Lower lobe of right lung (tissue), 2 donors: ENCODE data around the gene SQSTM1. TPM values are rescaled to one million over a fixed set of nuclear protein-coding genes. Genes with fewer than 3 reads are reported as not detected.

Source experiments
- ATAC-seq, 2 donors: fragments of 200-7000 bp; cut with Tn5 transposase; one replicate each; pipeline ENCODE4 v1.9.1; 2020 to 2022; ENCODE audit warnings: mild to moderate bottlenecking in 2 of 2, moderate library complexity in 2 of 2
- DNase-seq: peaks from one replicate; pipeline ENCODE4 v3.0.0-alpha.2; 2020
- H3K27ac ChIP-seq: fragments of 200-600 bp; one replicate; pipeline ENCODE4 v1.8.0; 2022
- H3K27me3 ChIP-seq: fragments of 200-600 bp; one replicate; pipeline ENCODE4 v1.8.0; 2022; ENCODE audit warnings: low read depth
- H3K36me3 ChIP-seq: fragments of 200-600 bp; one replicate; pipeline ENCODE4 v1.8.0; 2022; ENCODE audit warnings: mild to moderate bottlenecking
- H3K4me1 ChIP-seq: fragments of 200-600 bp; one replicate; pipeline ENCODE4 v1.8.0; 2022
- H3K4me3 ChIP-seq: fragments of 200-600 bp; one replicate; pipeline ENCODE4 v1.8.0; 2022; ENCODE audit warnings: mild to moderate bottlenecking
- H3K9me3 ChIP-seq: fragments of 200-600 bp; one replicate; pipeline ENCODE4 v1.8.0; 2022
- intact Hi-C: fragments of 100-400 bp; cut with DNase I; formaldehyde crosslinking; loops from one replicate; pipeline ENCODE4 v1.11.0; 2022
- total RNA-seq: library from RNA; stranded (reverse); fragmentation: NEBNext Ultra II Directional; extraction: Animal tissue kit (Norgen Biotek cat#: 25700); gene quantifications from one replicate; pipeline ENCODE4 v1.2.1, GENCODE V29; 2021
- TF ChIP-seq, protein P1 (sequence below): fragments of 200-600 bp; IDR thresholded peaks from one replicate; pipeline ENCODE4 v1.8.0; 2022; ENCODE audit warnings: antibody characterized with exemption, mild to moderate bottlenecking
- donor health status: DM: no; HTN: yes; CAD: no; lungs with severe emphysema.

Gene SQSTM1
- total RNA-seq, 1 donor from 2014 or later = 450 TPM

GRCh38 chr5:179862296-179862695, 41.6 kb downstream of the SQSTM1 start:
- peaks cover 6% of the 10 kb centered on the region for H3K9me3 ChIP-seq
- intact Hi-C loops = no loop called here
- peaks cover 49% of the 10 kb centered on the region for H3K36me3 ChIP-seq
- peaks cover 7% of the 10 kb centered on the region for H3K4me1 ChIP-seq
- ATAC-seq (no peak), DNase-seq (no peak)
- no peaks in the 10 kb centered on the region for H3K27me3 ChIP-seq
- TF ChIP-seq, protein P1, sequence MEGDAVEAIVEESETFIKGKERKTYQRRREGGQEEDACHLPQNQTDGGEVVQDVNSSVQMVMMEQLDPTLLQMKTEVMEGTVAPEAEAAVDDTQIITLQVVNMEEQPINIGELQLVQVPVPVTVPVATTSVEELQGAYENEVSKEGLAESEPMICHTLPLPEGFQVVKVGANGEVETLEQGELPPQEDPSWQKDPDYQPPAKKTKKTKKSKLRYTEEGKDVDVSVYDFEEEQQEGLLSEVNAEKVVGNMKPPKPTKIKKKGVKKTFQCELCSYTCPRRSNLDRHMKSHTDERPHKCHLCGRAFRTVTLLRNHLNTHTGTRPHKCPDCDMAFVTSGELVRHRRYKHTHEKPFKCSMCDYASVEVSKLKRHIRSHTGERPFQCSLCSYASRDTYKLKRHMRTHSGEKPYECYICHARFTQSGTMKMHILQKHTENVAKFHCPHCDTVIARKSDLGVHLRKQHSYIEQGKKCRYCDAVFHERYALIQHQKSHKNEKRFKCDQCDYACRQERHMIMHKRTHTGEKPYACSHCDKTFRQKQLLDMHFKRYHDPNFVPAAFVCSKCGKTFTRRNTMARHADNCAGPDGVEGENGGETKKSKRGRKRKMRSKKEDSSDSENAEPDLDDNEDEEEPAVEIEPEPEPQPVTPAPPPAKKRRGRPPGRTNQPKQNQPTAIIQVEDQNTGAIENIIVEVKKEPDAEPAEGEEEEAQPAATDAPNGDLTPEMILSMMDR = no peak
- H3K27ac ChIP-seq = no peak overlapping the region
- H3K4me3 ChIP-seq = no peak overlapping the region

DNA sequence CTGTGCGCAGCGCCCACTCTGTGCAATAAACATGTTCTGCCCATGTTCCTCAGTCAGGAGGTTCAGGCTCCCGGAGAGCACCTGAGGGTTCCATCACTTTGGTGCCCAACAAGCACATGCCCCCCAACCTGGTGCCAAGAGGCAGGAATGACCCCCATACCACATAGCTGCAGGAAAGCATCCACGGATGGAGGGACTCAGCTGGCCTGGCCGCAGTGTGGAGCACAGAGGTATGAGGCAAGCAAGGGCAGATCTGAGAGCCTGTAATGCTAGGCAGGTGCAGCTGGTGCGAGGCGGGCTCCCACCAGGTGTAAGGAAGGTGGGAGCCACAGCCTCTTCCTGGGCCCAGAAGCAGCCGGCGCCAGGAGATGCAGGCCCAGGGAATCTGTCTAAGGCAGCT, 42.2 kb downstream of the SQSTM1 start:
- ATAC-seq (no peak), DNase-seq (no peak)
- TF ChIP-seq, protein P1 = no peak
- peaks cover 1% of the 10 kb centered on the region for H3K4me1 ChIP-seq
- H3K4me3 ChIP-seq = no peak overlapping the region
- no peaks in the 10 kb centered on the region for H3K27me3 ChIP-seq
- peaks cover 6% of the 10 kb centered on the region for H3K9me3 ChIP-seq
- intact Hi-C loops = no loop called here
- H3K36me3 ChIP-seq = peaks cover 53% of the 10 kb centered on the region
- no peak overlapping the region for H3K27ac ChIP-seq

GRCh38 chr5:179863449-179864085, 42.9 kb downstream of the SQSTM1 start:
- no peak overlapping the region for H3K27ac ChIP-seq
- DNase-seq (no peak), ATAC-seq (no peak)
- intact Hi-C loops = no loop called here
- H3K36me3 ChIP-seq = peaks cover 53% of the 10 kb centered on the region
- no peaks in the 10 kb centered on the region for H3K27me3 ChIP-seq
- H3K9me3 ChIP-seq = peaks cover 6% of the 10 kb centered on the region
- TF ChIP-seq, protein P1 = no peak
- no peaks in the 10 kb centered on the region for H3K4me1 ChIP-seq
- no peak overlapping the region for H3K4me3 ChIP-seq

DNA sequence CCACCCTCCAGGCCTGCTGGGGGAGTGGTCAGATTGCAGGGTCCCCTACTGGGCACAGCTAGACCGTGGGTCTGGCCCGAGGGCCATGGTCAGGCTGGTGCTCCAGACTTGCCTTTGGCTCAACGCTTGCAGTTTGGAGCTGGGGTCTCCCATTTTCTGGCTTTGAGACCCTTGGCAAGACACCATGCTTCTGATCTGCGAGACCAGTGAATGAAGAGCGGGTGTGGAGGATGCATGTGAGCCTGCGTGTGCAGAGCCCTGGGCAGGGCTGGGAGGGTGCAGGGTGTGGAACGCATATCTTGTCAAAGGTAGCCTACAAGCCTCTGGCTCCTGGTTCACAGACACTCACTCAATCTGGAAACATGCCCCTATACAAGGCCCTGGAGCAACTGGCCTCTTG, 44.0 kb downstream of the SQSTM1 start:
- H3K27ac ChIP-seq = no peak overlapping the region
- TF ChIP-seq, protein P1 = no peak
- ATAC-seq = no peak
- peaks cover 61% of the 10 kb centered on the region for H3K36me3 ChIP-seq
- no peaks in the 10 kb centered on the region for H3K27me3 ChIP-seq
- intact Hi-C loops = no loop called here
- H3K4me1 ChIP-seq = no peaks in the 10 kb centered on the region
- DNase-seq = no peak
- H3K9me3 ChIP-seq = peaks cover 6% of the 10 kb centered on the region
- H3K4me3 ChIP-seq = no peak overlapping the region

GRCh38 chr5:179865491-179866240, 45.0 kb downstream of the SQSTM1 start:
- no peak overlapping the region for H3K27ac ChIP-seq
- DNase-seq (no peak), ATAC-seq (no peak)
- intact Hi-C loops = no loop called here
- H3K9me3 ChIP-seq = peaks cover 6% of the 10 kb centered on the region
- peaks cover 71% of the 10 kb centered on the region for H3K36me3 ChIP-seq
- no peaks in the 10 kb centered on the region for H3K4me1 ChIP-seq
- H3K27me3 ChIP-seq = no peaks in the 10 kb centered on the region
- TF ChIP-seq, protein P1 = no peak
- no peak overlapping the region for H3K4me3 ChIP-seq
